HCT116 (cell line): ENCODE data around the gene EHMT1. TPM values are rescaled to one million over a fixed set of nuclear protein-coding genes. Genes with fewer than 3 reads are reported as not detected.

Experiments
- ATAC-seq: fragments of 200-7000 bp; cut with Tn5 transposase; 2 replicates; pipeline ENCODE4 v1.9.1; 2020; ENCODE audit warnings: mild to moderate bottlenecking, moderate library complexity
- BruUV-seq: library from RNA; stranded (reverse); fragments of 400-500 nt; replicated peaks from 2 replicates; lab custom pipeline; 2021; lab: Mats Ljungman, UMichigan
- CTCF ChIA-PET: fragments of 300-600 bp; sonication (Branson Sonifier 250); formaldehyde crosslinking; loops from one replicate; lab custom pipeline; 2021; ENCODE audit warnings: antibody characterized with exemption; lab: Charles Lee
- POLR2A ChIA-PET: fragments of 300-600, 350-600 bp; sonication (Branson Sonifier 250); formaldehyde crosslinking; loops from one replicate; lab custom pipeline; 2021; ENCODE audit warnings: antibody characterized with exemption; lab: Charles Lee
- RAD21 ChIA-PET, 2 experiments: fragments of 300-600 bp; sonication (Branson Sonifier 250); formaldehyde crosslinking; loops; one replicate each; lab custom pipeline; 2023; ENCODE audit warnings: low total read pairs in 2 of 2; ENCODE audit not compliant: uncharacterized antibody in 2 of 2, unreplicated experiment in 2 of 2, low non-redundant PET in 1 of 2; lab: Charles Lee
- DNase-seq: peaks from one replicate; pipeline ENCODE4 v3.0.0-alpha.2; 2010; ENCODE audit warnings: low read depth, low spot score
- H2AFZ ChIP-seq: fragments of 200-600 bp; shearing (Covaris generic), sonication (generic); 2 replicates; pipeline ENCODE4 v1.6.1; 2017; ENCODE audit warnings: low read depth, mixed run types, mixed read lengths, antibody characterized with exemption, low read length; ENCODE audit not compliant: poor library complexity, severe bottlenecking
- H3K27ac ChIP-seq: 2 replicates; pipeline ENCODE4 v1.5.1; 2012; ENCODE audit warnings: low read depth, low read length
- H3K27me3 ChIP-seq: fragments of 200-600 bp; sonication (generic); 2 replicates; pipeline ENCODE4 v1.6.1; 2016; ENCODE audit warnings: mixed run types, low read length, mixed read lengths; ENCODE audit not compliant: insufficient read depth
- H3K36me3 ChIP-seq, 2 experiments: fragments of 200-500 bp in 1 of 2; fragments of 200-600 bp in 1 of 2; sonication (Bioruptor generic) in 1 of 2; sonication (generic) in 1 of 2; 2 replicates each; pipeline versions ENCODE4 v1.5.1 to v1.6.1; 2014 to 2016; ENCODE audit warnings: low read length in 2 of 2, inconsistent platforms in 1 of 2, mixed read lengths in 1 of 2, mixed run types in 1 of 2; ENCODE audit not compliant: insufficient read depth in 2 of 2, control insufficient read depth in 1 of 2
- H3K4me1 ChIP-seq, 2 experiments: fragments of 200-600 bp in 1 of 2; sonication (generic) in 1 of 2; 2 replicates each; pipeline versions ENCODE4 v1.5.1 to v1.6.1; 2012 to 2017; ENCODE audit warnings: low read length in 2 of 2, inconsistent platforms in 1 of 2, mild to moderate bottlenecking in 1 of 2, mixed read lengths in 1 of 2, mixed run types in 1 of 2, moderate library complexity in 1 of 2; ENCODE audit not compliant: insufficient read depth in 2 of 2, control insufficient read depth in 1 of 2
- H3K4me2 ChIP-seq: fragments of 200-600 bp; sonication (generic); 2 replicates; pipeline ENCODE4 v1.6.1; 2017; ENCODE audit warnings: mixed run types, low read length, mixed read lengths
- H3K4me3 ChIP-seq, 2 experiments: fragments of 200-600 bp in 1 of 2; sonication (generic) in 1 of 2; replicated peaks in 1 of 2; 2 replicates each; pipeline ENCODE4 v1.5.1; 2011 to 2016; ENCODE audit warnings: low read length in 2 of 2, control low read depth in 1 of 2, low read depth in 1 of 2, mild to moderate bottlenecking in 1 of 2, mixed read lengths in 1 of 2, mixed run types in 1 of 2
- H3K79me2 ChIP-seq: fragments of 200-600 bp; sonication (generic); 2 replicates; pipeline ENCODE4 v1.6.1; 2017; ENCODE audit warnings: mild to moderate bottlenecking, mixed run types, low read length, moderate library complexity, mixed read lengths; ENCODE audit not compliant: insufficient read depth
- H3K9ac ChIP-seq: fragments of 200-600 bp; sonication (generic); 2 replicates; pipeline ENCODE4 v1.6.1; 2016; ENCODE audit warnings: low read length, mixed read lengths
- H3K9me2 ChIP-seq: fragments of 200-600 bp; sonication (generic), shearing (Covaris generic); 2 replicates; pipeline ENCODE4 v1.6.1; 2017; ENCODE audit warnings: mixed run types, mild to moderate bottlenecking, moderate library complexity; ENCODE audit not compliant: insufficient read depth
- H3K9me3 ChIP-seq, 2 experiments: fragments of 200-500 bp in 1 of 2; fragments of 200-600 bp in 1 of 2; sonication (Bioruptor generic) in 1 of 2; sonication (generic) in 1 of 2; 2 replicates each; pipeline ENCODE4 v1.6.1; 2014 to 2017; ENCODE audit warnings: low read length in 2 of 2, mixed read lengths in 2 of 2, inconsistent platforms in 1 of 2, low read depth in 1 of 2, mild to moderate bottlenecking in 1 of 2, mixed run types in 1 of 2, moderate library complexity in 1 of 2; ENCODE audit not compliant: control insufficient read depth in 1 of 2, insufficient read depth in 1 of 2
- H4K20me1 ChIP-seq: fragments of 200-600 bp; sonication (generic), shearing (Covaris generic); 2 replicates; pipeline ENCODE4 v1.6.1; 2017; ENCODE audit warnings: mixed run types, mild to moderate bottlenecking, moderate library complexity; ENCODE audit not compliant: insufficient read depth
- ATF3 ChIP-seq: IDR thresholded peaks from 2 replicates; pipeline ENCODE4 v1.6.1; 2012
- CEBPB ChIP-seq: IDR thresholded peaks from 2 replicates; pipeline ENCODE4 v1.6.1; 2012; ENCODE audit warnings: low read depth
- EGR1 ChIP-seq: IDR thresholded peaks from 2 replicates; pipeline ENCODE4 v1.6.1; 2012; ENCODE audit warnings: low read depth
- EZH2 ChIP-seq: fragments of 200-600 bp; sonication (generic); IDR thresholded peaks from 2 replicates; pipeline ENCODE4 v1.6.1; 2017; ENCODE audit warnings: antibody characterized with exemption, mixed run types
- FOSL1 ChIP-seq: IDR thresholded peaks from 2 replicates; pipeline ENCODE4 v1.6.1; 2012; ENCODE audit warnings: low read depth
- JUND ChIP-seq: IDR thresholded peaks from 2 replicates; pipeline ENCODE4 v1.6.1; 2012
- SRF ChIP-seq: IDR thresholded peaks from 2 replicates; pipeline ENCODE4 v1.6.1; 2012; ENCODE audit warnings: low read depth
- ZNF274 ChIP-seq: fragments of 200-500 bp; sonication (Bioruptor generic); IDR thresholded peaks from 2 replicates; pipeline ENCODE4 v1.6.1; 2014; ENCODE audit warnings: mild to moderate bottlenecking, low read depth, low read length, inconsistent platforms
- intact Hi-C: fragments of 100-400 bp; cut with micrococcal nuclease; formaldehyde crosslinking; loops from 2 replicates; pipeline ENCODE4 v1.10.0; 2022
- total RNA-seq: library from RNA; stranded (reverse); gene quantifications from one replicate; pipeline ENCODE4 v1.2.1, GENCODE V29; 2021; ENCODE audit not compliant: unreplicated experiment
- TF ChIP-seq, protein P1 (sequence below), 3 experiments: fragments of 200-600 bp in 1 of 3; sonication (generic) in 1 of 3; IDR thresholded peaks in 2 of 3; conservative IDR thresholded peaks in 1 of 3; 2 replicates each; pipeline ENCODE4 v1.5.1; 2012 to 2017; ENCODE audit warnings: low read depth in 2 of 3, low read length in 2 of 3, antibody characterized with exemption in 1 of 3, borderline replicate concordance in 1 of 3, control low read depth in 1 of 3, mild to moderate bottlenecking in 1 of 3, mixed read lengths in 1 of 3, mixed run types in 1 of 3, moderate library complexity in 1 of 3; ENCODE audit not compliant: insufficient read depth in 1 of 3

The EHMT1 gene
- total RNA-seq, 1 experiment from 2014 or later = 86.1 TPM

DNA sequence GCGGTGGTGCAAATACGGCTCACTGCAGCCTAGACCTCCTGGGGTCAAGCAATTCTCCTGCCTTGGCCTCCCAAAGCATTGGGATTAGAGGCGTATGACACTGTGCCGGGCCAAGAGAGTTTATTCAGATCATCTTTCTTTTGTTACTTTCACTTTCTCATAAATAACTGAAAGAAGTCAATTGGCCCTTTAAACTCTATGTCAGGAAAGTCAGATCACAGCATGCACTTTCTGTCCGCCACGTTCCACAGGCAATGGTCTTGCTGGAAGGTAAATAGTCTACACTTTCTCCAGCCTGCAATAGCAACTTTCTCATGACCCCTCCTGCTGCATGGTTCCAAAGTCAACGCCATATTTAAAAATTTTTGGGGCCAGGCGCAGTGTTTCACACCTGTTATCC is 19.9 kb upstream of the EHMT1 start:
- intact Hi-C loops = no loop called here
- ATAC-seq (no peak), DNase-seq (no peak)
- POLR2A ChIA-PET = interaction anchor here (0.6 kb wide), 1 partner anchor 308 kb away, joined by 4 read pairs; no protein-coding TSS in a partner anchor
- CTCF ChIA-PET = no interaction called here
- H3K9ac ChIP-seq = no peak overlapping the region
- no peaks in the 10 kb centered on the region for H3K79me2 ChIP-seq
- no peak overlapping the region for H3K4me3 ChIP-seq
- TF ChIP-seq EGR1 (no peak), ZNF274 (no peak), ATF3 (no peak), CEBPB (no peak), EZH2 (no peak), SRF (no peak), JUND (no peak), FOSL1 (no peak)
- TF ChIP-seq, protein P1, sequence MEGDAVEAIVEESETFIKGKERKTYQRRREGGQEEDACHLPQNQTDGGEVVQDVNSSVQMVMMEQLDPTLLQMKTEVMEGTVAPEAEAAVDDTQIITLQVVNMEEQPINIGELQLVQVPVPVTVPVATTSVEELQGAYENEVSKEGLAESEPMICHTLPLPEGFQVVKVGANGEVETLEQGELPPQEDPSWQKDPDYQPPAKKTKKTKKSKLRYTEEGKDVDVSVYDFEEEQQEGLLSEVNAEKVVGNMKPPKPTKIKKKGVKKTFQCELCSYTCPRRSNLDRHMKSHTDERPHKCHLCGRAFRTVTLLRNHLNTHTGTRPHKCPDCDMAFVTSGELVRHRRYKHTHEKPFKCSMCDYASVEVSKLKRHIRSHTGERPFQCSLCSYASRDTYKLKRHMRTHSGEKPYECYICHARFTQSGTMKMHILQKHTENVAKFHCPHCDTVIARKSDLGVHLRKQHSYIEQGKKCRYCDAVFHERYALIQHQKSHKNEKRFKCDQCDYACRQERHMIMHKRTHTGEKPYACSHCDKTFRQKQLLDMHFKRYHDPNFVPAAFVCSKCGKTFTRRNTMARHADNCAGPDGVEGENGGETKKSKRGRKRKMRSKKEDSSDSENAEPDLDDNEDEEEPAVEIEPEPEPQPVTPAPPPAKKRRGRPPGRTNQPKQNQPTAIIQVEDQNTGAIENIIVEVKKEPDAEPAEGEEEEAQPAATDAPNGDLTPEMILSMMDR (IDR thresholded peaks at IDR 0.05 in 2 of 3, conservative IDR thresholded peaks at IDR 0.05 in 1 of 3; ENCODE audit: borderline replicate concordance in 1 of 3, insufficient read depth in 1 of 3, low read depth in 2 of 3, low read length in 2 of 3) = no peak
- H3K9me3 ChIP-seq = no peaks in the 10 kb centered on the region
- no peaks in the 10 kb centered on the region for H3K36me3 ChIP-seq
- RAD21 ChIA-PET = no interaction called here
- no peak overlapping the region for H2AFZ ChIP-seq
- no peaks in the 10 kb centered on the region for H3K27me3 ChIP-seq
- H3K4me1 ChIP-seq = peaks cover 2 to 18% of the 10 kb centered on the region in 2 experiments; a peak in 3 of 4 replicates
- no peaks in the 10 kb centered on the region for H4K20me1 ChIP-seq
- BruUV-seq = no TSS peak
- no peaks in the 10 kb centered on the region for H3K9me2 ChIP-seq
- no peak overlapping the region for H3K27ac ChIP-seq
- no peak overlapping the region for H3K4me2 ChIP-seq
